HCT116 (cell line): ENCODE data around the gene ISCA1.

Experiments
- CTCF ChIP-seq, 3 experiments: fragments of 200-600 bp in 1 of 3; sonication (generic) in 1 of 3; IDR thresholded peaks in 2 of 3; conservative IDR thresholded peaks in 1 of 3; 2 replicates each; pipeline ENCODE4 v1.5.1; 2012 to 2017; ENCODE audit warnings: low read depth in 2 of 3, low read length in 2 of 3, antibody characterized with exemption in 1 of 3, borderline replicate concordance in 1 of 3, control low read depth in 1 of 3, mild to moderate bottlenecking in 1 of 3, mixed read lengths in 1 of 3, mixed run types in 1 of 3, moderate library complexity in 1 of 3; ENCODE audit not compliant: insufficient read depth in 1 of 3
- POLR2A ChIP-seq: IDR thresholded peaks from 2 replicates; pipeline ENCODE4 v1.7.0; 2011; ENCODE audit warnings: borderline replicate concordance; ENCODE audit not compliant: insufficient read depth, insufficient read length; ENCODE audit errors: extremely low read depth
- POLR2AphosphoS5 ChIP-seq: IDR thresholded peaks from 2 replicates; pipeline ENCODE4 v1.6.1; 2011; ENCODE audit warnings: mild to moderate bottlenecking, low read depth, low read length, moderate library complexity
- REST ChIP-seq: IDR thresholded peaks from 2 replicates; pipeline ENCODE4 v1.6.1; 2012; ENCODE audit warnings: low read depth
- SIN3A ChIP-seq: IDR thresholded peaks from 2 replicates; pipeline ENCODE4 v1.6.1; 2012; ENCODE audit warnings: low read depth
- SP1 ChIP-seq: IDR thresholded peaks from 2 replicates; pipeline ENCODE4 v1.6.1; 2012; ENCODE audit warnings: low read depth
- ZBTB33 ChIP-seq: IDR thresholded peaks from 2 replicates; pipeline ENCODE4 v1.6.1; 2011; ENCODE audit warnings: mild to moderate bottlenecking, low read length, moderate library complexity; ENCODE audit not compliant: insufficient replicate concordance; ENCODE audit errors: extremely low read depth
- ZFX ChIP-seq: fragments of 450-650 bp; IDR thresholded peaks from 2 replicates; pipeline ENCODE4 v1.6.1; 2017

- no peak for TF ChIP-seq CTCF (IDR thresholded peaks at IDR 0.05 in 2 of 3, conservative IDR thresholded peaks at IDR 0.05 in 1 of 3; ENCODE audit: borderline replicate concordance in 1 of 3, insufficient read depth in 1 of 3, low read depth in 2 of 3, low read length in 2 of 3)
- no peak for TF ChIP-seq SIN3A
- no peak for TF ChIP-seq POLR2AphosphoS5
- TF ChIP-seq ZFX, result no peak
- TF ChIP-seq POLR2A, result no peak
- TF ChIP-seq ZBTB33, result no peak
- TF ChIP-seq SP1, result no peak
- no peak for TF ChIP-seq REST
Measured at GRCh38 chr9:86328156-86328555, 45.8 kb upstream of the ISCA1 start.
